ENCODE results near the gene FAM169A. TPM values are rescaled to one million over a fixed set of nuclear protein-coding genes. Genes with fewer than 3 reads are reported as not detected.

FAM169A gene
- total RNA-seq, 1 experiment from 2014 or later: 63.1 TPM

GRCh38 chr5:74839229-74839628, 27.0 kb downstream of the FAM169A start:
- Histone ChIP-seq H3K9ac (ENCODE audit: extremely low read depth, insufficient read length, low read length) (no peak overlapping the region), H3K9me3 (ENCODE audit: control insufficient read depth, low read depth, low read length) (no peaks in the 10 kb centered on the region), H3K4me2 (ENCODE audit: insufficient read depth, insufficient read length, low read length) (no peak overlapping the region), H4K8ac (replicated peaks; ENCODE audit: insufficient read length, low read depth, low read length) (no peak overlapping the region), H2AK5ac (ENCODE audit: insufficient read length, low read length) (no peak overlapping the region), H3K56ac (ENCODE audit: insufficient read length, low read depth, low read length) (no peak overlapping the region), H3K4me1 (ENCODE audit: insufficient read depth, low read length) (peaks cover 7% of the 10 kb centered on the region; the same call in 1 of the 2 replicates), H4K91ac (ENCODE audit: insufficient read length, low read depth, low read length) (no peak overlapping the region), H3T11ph (ENCODE audit: low read length) (no peak overlapping the region), H2AFZ (ENCODE audit: low read length) (no peak overlapping the region), H3K23me2 (ENCODE audit: insufficient read length, low read depth, low read length, poor library complexity, severe bottlenecking) (no peaks in the 10 kb centered on the region), H3K79me1 (ENCODE audit: insufficient read depth, low read depth, low read length, poor library complexity, severe bottlenecking) (no peaks in the 10 kb centered on the region), H3K27ac (ENCODE audit: insufficient read length, low read depth, low read length) (no peak overlapping the region), H2BK20ac (ENCODE audit: low read depth, low read length, poor library complexity, severe bottlenecking) (no peak overlapping the region), H3K27me3 (ENCODE audit: insufficient read depth, low read length) (no peaks in the 10 kb centered on the region), H2BK15ac (ENCODE audit: low read depth, low read length) (no peak overlapping the region), H3K14ac (ENCODE audit: insufficient read depth, low read length) (no peak overlapping the region), H3K23ac (ENCODE audit: insufficient read length, low read depth, low read length) (no peak overlapping the region), H3K79me2 (ENCODE audit: insufficient read depth, low read length) (peaks cover 9% of the 10 kb centered on the region; the same call in 1 of the 2 replicates), H2BK5ac (ENCODE audit: insufficient read length, low read length) (no peak overlapping the region), H2BK120ac (ENCODE audit: low read depth, low read length, poor library complexity, severe bottlenecking) (no peak overlapping the region), H3K18ac (ENCODE audit: insufficient read length, low read depth, low read length) (no peak overlapping the region), H3K4ac (ENCODE audit: low read depth, low read length) (no peak overlapping the region), H4K20me1 (ENCODE audit: control insufficient read depth, insufficient read depth, insufficient read length) (no peaks in the 10 kb centered on the region), H2BK12ac (ENCODE audit: insufficient read length, low read depth, low read length) (no peak overlapping the region), H4K5ac (ENCODE audit: insufficient read length, low read depth, low read length) (no peak overlapping the region)
- TF ChIP-seq CTCF (conservative IDR thresholded peaks at IDR 0.05): no peak
- H3K36me3 Mint-ChIP-seq (ENCODE audit: insufficient read depth in 1 of 3, low read depth in 3 of 3): peaks cover 29 to 56% (median 44%) of the 10 kb centered on the region in 3 experiments; a peak in 6 of 7 replicates
- peaks cover 32% of the 10 kb centered on the region in 2 experiments for H3K4me1 Mint-ChIP-seq
- no CpG with 5 or more reads among the region's 6 CpGs for WGBS (ENCODE audit: extremely low coverage, insufficient read length, low lambda C conversion rate)
- no peaks in the 10 kb centered on the region for H3K27me3 Mint-ChIP-seq (ENCODE audit: low read depth)
- H3K9me3 Mint-ChIP-seq: no peaks in the 10 kb centered on the region
- peak overlapping the region in 2 of 3 experiments; percentile 76 to 80; a peak in 3 of 7 replicates for H3K27ac Mint-ChIP-seq
- H3K4me3 Mint-ChIP-seq: no peak overlapping the region
- no peak for DNase-seq
